WERI-Rb-1 (cell line): ENCODE data around the gene KCNIP1.

ENCODE experiments used
- DNase-seq: peaks from one replicate; pipeline ENCODE4 v3.0.0-alpha.2; 2020
- H3K27ac ChIP-seq: fragments of 250-450 bp; sonication (Bioruptor Pico); 2 replicates; pipeline ENCODE4 v1.5.1; 2020; ENCODE audit warnings: mild to moderate bottlenecking, moderate library complexity
- H3K27me3 ChIP-seq: fragments of 250-450 bp; sonication (Bioruptor Pico); 2 replicates; pipeline ENCODE4 v1.5.1; 2021; ENCODE audit warnings: mild to moderate bottlenecking, low read depth, moderate library complexity; ENCODE audit not compliant: insufficient read depth, severe bottlenecking
- H3K36me3 ChIP-seq: fragments of 250-450 bp; sonication (Bioruptor Pico); 2 replicates; pipeline ENCODE4 v1.5.1; 2020; ENCODE audit warnings: mild to moderate bottlenecking, moderate library complexity
- H3K4me3 ChIP-seq: 2 replicates; pipeline ENCODE4 v1.5.1; 2011; ENCODE audit warnings: low read depth, mild to moderate bottlenecking, control low read depth, low read length
- H3K9me3 ChIP-seq: fragments of 250-450 bp; sonication (Bioruptor Pico); 2 replicates; pipeline ENCODE4 v1.5.1; 2021; ENCODE audit warnings: mild to moderate bottlenecking, moderate library complexity; ENCODE audit not compliant: severe bottlenecking
- TF ChIP-seq, protein P1 (sequence below): IDR thresholded peaks from 2 replicates; pipeline ENCODE4 v1.5.1; 2011; ENCODE audit warnings: low read depth, mild to moderate bottlenecking, control low read depth, inconsistent platforms, low read length

The KCNIP1 gene

DNA sequence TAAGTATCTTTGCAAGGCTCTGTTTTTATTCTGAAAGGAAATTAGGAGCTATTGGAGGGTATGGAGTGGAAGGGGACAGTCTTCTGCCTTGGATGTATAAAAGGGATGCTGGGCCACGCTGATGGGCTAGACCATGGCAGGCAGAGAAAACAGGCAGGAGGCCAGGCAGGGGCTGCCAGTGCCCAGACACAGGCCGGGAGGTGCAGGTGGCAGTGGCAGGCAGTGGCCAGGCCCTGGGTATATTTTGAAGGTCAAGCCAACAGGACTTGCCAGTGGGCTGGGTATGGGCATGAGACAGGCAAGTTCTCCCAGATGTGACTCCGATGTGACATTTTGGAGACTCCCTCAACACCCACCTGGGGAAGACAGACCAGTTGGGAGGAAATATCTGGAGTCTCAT is 131.9 kb downstream of the KCNIP1 start:
- no peaks in the 10 kb centered on the region for H3K9me3 ChIP-seq
- H3K27ac ChIP-seq: no peak overlapping the region
- TF ChIP-seq, protein P1, sequence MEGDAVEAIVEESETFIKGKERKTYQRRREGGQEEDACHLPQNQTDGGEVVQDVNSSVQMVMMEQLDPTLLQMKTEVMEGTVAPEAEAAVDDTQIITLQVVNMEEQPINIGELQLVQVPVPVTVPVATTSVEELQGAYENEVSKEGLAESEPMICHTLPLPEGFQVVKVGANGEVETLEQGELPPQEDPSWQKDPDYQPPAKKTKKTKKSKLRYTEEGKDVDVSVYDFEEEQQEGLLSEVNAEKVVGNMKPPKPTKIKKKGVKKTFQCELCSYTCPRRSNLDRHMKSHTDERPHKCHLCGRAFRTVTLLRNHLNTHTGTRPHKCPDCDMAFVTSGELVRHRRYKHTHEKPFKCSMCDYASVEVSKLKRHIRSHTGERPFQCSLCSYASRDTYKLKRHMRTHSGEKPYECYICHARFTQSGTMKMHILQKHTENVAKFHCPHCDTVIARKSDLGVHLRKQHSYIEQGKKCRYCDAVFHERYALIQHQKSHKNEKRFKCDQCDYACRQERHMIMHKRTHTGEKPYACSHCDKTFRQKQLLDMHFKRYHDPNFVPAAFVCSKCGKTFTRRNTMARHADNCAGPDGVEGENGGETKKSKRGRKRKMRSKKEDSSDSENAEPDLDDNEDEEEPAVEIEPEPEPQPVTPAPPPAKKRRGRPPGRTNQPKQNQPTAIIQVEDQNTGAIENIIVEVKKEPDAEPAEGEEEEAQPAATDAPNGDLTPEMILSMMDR: no peak
- no peak overlapping the region for H3K4me3 ChIP-seq
- no peaks in the 10 kb centered on the region for H3K36me3 ChIP-seq
- peaks cover 58% of the 10 kb centered on the region for H3K27me3 ChIP-seq
- no peak for DNase-seq

DNA sequence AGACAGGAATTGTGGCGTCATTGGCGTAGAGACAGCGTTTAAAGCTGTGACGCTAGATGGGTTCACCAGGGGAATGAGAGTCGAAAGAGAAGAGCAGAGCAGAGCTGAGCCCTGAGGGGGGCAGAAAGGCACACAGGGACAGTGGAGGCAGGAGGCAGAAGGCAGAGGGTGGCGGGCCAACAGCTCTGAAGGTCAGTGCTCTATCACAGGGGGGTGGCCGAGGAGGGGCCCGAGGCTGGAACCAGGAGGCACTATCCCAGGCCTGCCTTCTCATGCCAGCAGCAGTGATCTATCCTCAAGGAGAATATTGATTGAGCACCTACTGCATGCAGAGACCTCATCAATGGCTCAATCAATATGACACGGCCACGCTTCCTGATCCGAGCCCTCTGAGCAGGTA is 132.4 kb downstream of the KCNIP1 start:
- Histone ChIP-seq H3K27me3 (peaks cover 58% of the 10 kb centered on the region), H3K4me3 (no peak overlapping the region), H3K9me3 (no peaks in the 10 kb centered on the region), H3K36me3 (no peaks in the 10 kb centered on the region), H3K27ac (no peak overlapping the region)
- no peak for DNase-seq
- TF ChIP-seq, protein P1: no peak

DNA sequence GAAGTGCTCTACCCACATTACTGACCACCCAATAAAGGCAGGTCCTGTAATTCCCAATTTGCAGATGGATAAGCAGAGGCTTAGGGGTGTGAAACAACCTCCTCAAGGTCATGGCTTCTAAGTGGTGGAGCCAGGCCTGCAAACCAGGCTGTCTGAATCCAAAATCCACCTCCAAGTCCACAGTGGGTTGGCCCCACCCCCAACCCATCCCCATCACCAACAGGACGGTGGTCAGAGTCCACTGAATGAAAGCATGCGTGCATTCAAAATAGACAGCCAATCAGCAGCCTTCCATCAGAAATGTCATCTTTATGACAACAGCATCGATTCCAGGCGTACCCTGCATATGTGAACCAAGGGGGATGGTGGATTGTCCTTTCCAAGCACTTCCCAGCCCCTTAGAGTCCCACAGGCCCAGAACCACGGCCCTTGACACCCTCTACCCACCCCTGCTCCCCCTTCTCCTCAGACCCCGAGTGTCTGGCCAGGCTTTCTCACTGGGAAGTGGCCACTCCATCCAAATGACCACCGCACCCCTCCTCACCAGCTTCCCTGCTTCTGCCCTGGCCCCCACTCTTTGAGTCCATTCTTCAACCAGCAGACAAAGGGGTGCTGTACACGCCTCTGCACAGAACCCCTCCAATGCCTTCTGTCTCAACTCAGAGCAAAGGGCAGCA is 133.1 kb downstream of the KCNIP1 start:
- no peak for DNase-seq
- Histone ChIP-seq H3K9me3 (no peaks in the 10 kb centered on the region), H3K27me3 (peaks cover 60% of the 10 kb centered on the region), H3K36me3 (no peaks in the 10 kb centered on the region), H3K27ac (no peak overlapping the region), H3K4me3 (no peak overlapping the region)
- TF ChIP-seq, protein P1: no peak

DNA sequence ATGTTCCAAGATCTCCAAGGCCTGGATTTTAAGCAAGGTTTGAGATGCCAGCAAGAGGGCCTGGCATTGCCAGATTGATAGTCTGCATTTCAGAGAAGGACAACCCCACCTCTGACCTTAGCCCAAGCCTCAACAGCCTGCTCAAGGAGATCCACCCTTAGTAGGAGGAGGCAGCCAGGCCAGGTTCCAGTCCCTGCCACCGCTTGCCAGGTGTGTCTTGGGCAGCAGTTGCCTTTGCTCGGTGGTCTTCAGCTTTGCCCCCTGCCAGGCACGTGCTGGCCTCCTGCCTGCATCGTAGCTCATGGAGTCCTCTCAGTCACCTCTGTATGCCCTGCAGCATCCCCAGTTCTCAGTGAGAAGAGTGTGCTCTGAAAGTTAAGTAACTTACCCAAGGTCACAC is 134.2 kb downstream of the KCNIP1 start:
- DNase-seq: no peak
- H3K36me3 ChIP-seq: no peaks in the 10 kb centered on the region
- peaks cover 60% of the 10 kb centered on the region for H3K27me3 ChIP-seq
- no peaks in the 10 kb centered on the region for H3K9me3 ChIP-seq
- no peak overlapping the region for H3K4me3 ChIP-seq
- H3K27ac ChIP-seq: no peak overlapping the region
- TF ChIP-seq, protein P1: no peak

DNA sequence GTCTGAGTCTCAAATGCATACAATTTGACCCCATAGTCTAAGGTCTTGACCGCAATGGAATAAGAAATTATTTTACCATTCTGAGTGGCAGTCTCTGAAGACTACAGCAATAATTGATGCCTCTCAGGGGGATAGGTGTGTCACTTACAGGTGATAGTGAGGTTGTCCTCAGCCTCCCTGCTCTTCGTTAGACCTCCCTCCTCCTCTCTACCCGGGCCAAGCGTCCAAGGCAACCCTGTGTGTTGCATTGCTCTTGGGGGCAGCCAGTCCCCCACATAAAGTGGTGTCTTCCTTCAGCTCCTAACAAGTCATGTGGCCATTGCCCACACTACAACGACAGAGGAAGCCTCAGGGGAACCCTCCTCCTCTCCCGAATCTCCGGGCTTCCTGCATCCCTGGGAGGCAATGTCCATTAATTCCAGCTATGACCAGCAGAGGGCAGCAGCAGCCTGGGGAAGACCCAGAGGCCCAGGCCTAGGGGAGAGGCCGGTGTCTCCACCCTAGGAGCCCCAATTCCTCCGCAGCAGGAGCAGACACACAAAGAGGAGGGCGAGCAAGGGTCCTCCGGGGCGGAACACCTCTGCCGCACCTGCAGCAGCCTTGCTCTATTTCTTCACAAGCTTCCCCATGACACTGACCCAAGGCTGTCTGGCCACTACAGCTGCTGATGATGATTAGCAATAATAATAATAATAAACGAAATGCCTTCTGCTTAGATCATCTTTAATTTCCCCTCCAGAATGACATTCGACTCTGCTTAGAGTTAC is 134.8 kb downstream of the KCNIP1 start:
- TF ChIP-seq, protein P1: peak; percentile 82
- H3K4me3 ChIP-seq: no peak overlapping the region

More for the DNA sequence above, 134.8 kb downstream of the KCNIP1 start:
- Histone ChIP-seq H3K36me3 (no peaks in the 10 kb centered on the region), H3K27ac (no peak overlapping the region), H3K27me3 (peaks cover 65% of the 10 kb centered on the region), H3K9me3 (no peaks in the 10 kb centered on the region)
- peak; percentile 67 for DNase-seq
